Epidermal melanocyte (primary cell): ENCODE data around the gene PSTK.

Experiments used
- DNase-seq: peaks from one replicate; pipeline ENCODE4 v3.0.0; 2011; ENCODE audit warnings: low spot score; ENCODE audit not compliant: insufficient read length

Gene PSTK

DNA sequence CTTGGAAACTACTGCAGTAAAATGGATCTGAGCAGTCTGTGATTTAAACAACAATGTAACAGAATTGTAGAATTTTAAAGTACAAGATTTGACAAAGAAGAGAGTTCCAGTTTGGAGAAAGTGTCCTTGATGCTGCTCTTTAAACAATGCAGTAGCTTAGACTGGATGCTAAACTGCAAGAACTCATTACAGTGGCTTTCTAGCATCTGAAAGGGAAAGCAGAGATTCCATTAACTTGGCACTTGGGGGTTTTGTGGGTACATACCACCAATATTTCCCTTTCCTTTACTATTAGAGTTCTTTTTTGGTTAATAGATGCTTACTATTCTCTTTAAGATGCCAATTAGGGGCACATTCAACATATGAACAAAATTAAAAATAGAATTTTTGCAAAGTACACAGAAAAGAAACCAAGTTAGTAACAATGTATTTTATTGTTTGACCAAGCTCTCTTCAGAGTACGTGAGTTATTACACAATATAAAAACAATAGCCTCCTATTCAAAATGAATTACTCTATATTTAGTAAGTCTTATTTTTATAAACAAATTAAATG, 11.9 kb downstream of the PSTK start:
- DNase-seq: no peak

DNA sequence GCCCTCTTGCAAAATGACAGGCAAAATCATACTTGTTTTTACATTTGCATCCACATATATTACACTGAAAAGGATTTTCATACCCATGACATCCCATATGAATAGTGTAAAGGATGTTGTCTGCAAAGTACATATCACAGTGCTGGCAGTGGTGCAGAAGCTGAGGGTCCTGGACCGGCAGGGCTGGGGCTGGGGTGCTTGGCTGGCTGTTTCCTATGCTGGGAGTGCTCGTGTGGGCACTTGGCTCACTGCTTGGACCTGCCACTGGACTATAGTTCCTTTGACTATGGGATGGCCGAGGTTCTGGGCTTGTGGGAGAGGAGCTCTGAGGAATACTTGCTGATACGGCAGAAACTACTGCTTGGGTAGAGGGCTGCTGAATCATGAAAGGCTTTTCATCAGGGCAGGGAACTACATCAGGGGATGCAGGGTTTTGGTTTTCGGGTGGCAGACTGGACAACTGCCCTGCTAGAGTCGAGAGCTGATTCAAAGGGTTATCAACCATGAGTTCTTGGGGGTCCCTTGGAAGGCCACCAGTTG, 13.7 kb downstream of the PSTK start:
- DNase-seq: no peak

DNA sequence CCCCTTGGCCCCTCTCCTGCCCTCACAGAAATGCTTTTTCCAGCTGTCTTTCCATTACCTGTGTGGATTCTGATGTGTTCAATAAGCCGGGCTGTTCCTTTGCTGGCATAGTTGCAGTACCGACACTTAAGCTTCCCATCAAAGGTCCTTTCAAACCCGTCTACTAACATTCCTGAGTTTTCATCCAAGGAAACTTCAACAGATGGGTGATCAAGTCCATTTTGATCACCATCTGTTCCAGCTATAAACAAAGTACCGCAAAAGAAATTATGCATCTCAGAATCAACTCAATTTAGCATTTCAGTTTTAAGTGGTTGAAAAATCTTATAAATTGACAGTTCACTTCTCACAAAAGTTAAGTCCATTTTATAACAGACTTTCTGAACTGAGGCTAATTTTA, 15.7 kb downstream of the PSTK start:
- no peak for DNase-seq

DNA sequence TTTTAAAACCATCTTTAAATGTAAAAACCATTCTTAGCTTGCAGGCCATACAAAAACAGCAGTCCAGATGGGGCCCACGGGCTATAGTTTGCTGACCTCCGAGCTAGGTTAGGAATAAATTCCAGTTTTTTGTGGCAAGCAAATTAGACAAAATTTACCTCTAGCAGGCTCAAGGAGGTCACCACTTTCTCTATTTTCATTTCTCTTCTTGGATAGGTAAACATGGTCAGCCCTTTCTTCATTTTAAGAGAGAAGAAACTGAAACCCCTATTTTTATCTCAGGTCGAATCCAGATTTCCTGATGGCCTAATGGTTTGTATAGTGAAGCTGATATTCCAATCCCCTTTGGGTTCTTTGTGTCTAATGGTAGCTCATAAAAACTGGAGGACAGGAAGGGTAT, 17.7 kb downstream of the PSTK start:
- DNase-seq: no peak

DNA sequence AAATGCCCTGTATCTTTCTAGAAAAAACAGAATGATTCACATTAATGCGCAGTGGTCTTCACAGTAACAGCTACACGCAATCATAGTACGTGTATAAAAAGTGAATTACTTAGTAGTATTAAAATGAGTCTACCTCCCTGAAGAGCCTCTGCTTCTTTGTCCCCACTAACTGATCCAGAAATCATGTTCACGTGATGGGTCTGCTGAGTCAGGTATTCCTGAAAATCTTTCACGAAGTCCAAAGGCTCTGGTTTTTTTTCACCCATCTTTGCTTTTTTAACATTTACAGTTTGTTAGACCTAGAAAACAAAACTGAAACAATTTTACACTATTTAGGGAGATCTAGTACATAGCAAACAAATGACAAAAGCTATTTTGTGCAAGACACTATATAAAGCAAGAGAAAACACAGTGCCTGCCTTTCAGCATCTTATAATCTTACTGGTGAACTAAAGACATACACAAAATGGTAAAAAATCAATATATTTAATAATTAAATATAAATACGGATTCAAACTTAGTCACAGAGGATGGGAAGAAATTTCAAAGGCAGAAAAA, 18.2 kb downstream of the PSTK start:
- DNase-seq: no peak

DNA sequence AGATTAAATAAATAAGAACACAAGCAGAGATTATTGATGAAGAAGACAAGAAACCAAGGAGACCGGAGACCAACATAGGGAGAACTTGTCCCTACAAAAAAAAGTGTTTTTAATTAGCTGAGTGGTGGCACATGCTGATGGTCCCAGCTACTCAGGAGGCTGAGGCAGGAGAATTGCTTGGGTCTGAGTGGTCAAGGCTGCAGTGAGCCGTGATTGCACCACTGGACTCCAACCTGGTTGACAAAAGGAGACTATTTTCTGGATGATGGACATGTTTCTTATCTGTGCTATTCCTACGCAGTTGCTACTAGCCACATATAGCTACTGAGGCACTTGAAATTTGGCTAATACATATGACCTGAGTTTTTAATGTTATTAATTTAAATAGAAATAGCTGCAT, 18.7 kb downstream of the PSTK start:
- no peak for DNase-seq

DNA sequence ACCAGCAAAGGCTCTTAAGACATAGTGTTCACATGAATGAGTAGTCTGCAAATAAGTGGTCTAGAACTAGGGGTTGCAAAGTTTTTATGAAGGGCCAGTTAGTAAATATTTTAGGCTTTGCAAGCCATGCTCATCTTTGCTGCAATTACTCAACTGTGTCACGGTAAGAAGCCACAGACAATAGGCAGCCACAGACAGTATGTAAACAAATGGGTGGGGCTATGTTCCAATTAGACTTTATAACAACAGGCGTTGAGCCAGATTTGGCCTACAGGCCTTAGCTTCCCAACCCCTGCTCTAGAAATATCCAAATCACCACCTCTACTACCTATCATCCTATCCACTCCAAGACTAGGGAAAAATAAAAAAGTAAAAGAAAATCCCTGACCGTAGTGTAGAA, 19.1 kb downstream of the PSTK start:
- DNase-seq: no peak

DNA sequence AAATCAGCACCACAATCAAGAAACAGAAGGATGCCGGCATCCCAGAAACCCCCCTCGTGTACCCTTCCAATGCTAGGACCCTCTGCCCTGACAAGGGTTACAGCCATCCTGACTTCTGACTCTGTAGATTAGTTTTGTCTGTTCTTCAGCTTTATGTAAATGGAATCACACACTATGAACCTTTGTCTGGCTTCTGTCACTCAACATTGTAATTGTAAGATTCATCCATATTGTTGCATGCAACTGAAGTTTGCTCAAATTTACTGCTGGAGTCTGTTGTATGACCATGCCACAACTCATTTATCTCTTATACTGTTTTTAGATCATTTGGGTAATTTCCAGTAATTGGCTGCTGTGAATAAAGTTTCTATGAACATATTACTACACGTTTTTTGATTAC, 20.0 kb downstream of the PSTK start:
- DNase-seq: no peak

DNA sequence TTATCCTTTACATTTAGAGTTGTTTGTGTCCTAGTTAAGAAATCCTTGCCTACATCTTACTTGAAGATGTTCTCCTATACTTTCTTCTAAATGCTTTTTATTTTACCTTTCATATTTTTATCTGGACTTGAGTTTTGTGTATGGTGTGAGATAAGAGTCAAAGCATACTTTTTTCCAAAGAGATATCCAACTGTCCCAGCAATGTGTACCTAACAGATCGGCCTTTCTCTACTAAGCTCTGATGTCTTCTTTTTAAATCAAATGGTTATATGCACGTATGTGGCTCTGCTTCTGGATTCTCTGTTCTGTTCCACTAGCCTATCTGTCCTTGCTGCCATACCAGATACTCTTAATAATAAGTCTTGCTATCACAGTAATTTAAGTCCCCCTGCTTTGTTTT, 21.2 kb downstream of the PSTK start:
- DNase-seq: no peak

DNA sequence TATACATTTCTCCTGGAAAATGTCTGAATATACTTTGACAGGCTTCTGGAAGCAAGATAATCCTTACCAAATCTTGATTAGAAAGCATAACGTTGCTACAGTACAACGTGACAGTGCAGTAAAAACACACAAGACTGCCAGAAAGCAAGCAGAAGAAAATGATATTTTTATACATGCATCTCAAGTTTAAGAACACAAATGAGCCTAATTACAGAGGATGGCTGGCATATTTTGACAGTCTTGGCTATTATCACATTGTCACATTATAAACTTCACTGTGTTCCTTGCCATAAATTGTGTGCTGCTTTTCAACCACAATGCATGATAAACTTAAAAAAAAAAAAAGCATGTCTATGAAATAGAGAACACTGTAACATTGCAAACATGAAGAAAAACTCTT, 24.1 kb downstream of the PSTK start:
- DNase-seq: no peak

DNA sequence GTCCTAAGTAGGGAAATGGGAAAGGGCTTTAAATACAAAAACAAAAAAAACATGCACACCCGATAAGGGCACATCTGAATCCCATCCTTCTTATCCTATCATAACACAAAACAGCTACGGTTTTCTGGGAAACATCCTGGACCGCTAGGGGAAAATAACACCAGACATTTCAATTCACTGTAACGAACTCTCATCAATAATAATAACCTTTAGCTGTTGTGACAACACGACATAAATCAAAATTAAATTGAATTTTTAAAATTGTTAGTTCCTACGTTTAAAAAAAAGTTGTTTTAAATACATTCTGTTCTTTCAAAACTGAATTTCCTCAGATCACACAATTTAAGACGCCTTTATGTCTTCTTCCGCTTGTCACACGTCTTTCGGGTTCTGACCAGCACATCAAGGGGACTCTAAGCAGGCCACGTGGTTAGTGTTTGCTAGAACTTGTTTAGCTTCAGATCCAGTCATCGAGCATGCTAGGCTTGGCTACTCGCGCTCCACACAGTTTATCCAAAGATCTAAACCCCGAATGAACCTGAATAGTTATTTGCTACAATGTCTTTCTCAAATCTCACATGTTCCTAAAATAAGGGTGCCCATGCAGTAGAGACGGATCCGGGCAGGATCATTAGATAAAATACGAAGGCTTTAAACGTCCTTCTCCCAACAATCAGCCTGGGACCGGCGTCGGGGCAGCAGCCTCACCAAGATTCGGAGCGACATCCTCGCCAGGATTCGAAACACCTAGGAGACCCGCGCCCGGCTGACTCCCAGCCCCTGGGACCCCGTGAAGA, 27.6 kb downstream of the PSTK start:
- DNase-seq: no peak

DNA sequence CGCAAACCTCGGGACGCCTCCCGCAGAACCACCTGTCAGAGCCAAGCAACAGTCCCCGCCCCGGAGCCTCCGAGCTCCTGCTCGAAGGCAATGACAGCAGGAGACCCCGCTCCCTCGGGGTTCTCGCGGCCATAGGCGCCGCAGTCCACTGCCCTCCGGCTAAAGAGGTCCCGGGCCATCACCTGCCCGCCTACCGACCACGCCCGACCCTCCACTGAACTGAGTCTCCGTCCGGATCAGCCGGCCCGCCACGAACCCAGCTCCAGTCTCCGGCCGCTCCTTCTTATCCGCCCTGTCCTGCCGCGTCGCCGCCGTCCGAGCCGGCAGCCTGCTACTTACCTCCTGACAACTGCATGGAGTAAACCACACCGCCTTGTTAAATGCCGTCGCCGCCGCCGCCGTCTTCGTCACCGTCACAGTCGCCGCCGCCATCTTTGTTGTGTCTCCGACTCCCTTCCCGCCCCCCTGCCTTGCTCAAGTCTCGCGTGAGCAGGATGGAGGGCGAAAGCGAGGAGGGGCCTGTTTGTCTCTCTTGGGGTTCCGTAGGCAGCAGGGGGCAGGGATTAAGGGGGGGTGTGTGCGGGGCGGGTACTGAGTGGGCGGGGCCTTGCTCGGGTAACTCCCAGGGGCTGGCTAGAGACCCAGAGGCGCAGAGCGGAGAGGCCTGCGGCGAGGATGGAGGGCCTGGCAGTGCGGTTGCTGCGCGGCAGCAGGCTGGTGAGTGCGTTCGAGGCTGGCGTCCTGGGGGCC, 28.3 kb downstream of the PSTK start, which contains the start of the genes ACADSB and IKZF5:
ACADSB (plus strand) TSS at position 652 of the 750 bp plus-strand sequence; CDS start at position 676, 24 bp downstream.
IKZF5 (minus strand) TSS at position 441 of the 750 bp plus-strand sequence. CDS start 10,170 bp downstream, outside the sequence.
- DNase-seq: peak; percentile 99

DNA sequence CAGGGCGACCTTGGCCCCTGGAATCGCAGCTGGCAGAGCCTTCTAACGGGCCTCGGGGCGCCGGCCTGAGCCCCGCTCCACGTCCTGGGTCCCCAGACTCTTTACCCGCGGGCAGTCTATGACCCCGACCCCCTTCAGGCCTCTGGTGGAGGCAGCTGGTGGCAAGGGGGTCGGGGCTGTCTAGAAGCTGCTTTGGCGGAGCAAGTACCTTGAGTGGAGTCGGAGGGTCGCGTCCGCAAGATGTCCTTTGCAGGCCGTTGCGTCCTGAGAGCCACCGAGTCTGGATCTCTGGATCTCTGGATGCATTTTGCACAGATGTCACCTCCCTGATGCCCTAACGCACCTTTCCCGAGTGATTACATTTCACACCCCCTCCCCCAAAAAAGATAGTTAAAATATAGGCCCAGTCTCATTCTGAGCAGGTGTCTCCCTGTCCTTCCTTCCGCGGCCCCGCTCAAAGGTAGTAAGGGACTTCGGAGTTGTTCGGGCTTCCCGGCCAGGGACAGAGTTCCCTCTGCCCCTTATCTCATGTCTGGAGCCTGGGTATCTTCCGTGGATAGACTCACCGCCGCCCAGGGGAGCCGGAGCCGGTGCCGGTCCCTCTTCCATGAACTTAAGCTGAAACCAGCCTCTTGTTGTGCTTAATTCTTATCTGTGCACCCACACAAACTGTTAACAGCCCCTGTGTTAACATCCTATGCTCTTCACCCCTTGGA, 29.1 kb downstream of the PSTK start:
- DNase-seq: no peak

DNA sequence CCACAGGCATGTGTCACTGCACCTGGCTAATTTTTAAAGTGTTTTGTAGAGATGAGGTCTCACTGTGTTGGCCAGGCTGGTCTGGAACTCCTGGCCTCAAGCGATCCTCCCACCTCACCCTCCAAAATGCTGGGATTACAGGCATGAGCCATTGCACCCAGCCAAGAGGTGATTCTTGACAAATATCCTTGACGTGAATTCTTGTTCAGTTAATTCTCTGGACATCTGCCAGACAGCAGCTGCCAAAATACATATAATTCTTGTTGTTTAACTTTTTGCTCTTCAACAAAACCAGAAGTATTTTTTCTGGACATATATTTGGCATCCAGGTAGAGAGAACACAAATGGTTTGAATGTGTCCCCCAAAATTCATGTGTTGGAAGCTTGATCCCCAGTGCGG, 31.8 kb downstream of the PSTK start:
- no peak for DNase-seq

DNA sequence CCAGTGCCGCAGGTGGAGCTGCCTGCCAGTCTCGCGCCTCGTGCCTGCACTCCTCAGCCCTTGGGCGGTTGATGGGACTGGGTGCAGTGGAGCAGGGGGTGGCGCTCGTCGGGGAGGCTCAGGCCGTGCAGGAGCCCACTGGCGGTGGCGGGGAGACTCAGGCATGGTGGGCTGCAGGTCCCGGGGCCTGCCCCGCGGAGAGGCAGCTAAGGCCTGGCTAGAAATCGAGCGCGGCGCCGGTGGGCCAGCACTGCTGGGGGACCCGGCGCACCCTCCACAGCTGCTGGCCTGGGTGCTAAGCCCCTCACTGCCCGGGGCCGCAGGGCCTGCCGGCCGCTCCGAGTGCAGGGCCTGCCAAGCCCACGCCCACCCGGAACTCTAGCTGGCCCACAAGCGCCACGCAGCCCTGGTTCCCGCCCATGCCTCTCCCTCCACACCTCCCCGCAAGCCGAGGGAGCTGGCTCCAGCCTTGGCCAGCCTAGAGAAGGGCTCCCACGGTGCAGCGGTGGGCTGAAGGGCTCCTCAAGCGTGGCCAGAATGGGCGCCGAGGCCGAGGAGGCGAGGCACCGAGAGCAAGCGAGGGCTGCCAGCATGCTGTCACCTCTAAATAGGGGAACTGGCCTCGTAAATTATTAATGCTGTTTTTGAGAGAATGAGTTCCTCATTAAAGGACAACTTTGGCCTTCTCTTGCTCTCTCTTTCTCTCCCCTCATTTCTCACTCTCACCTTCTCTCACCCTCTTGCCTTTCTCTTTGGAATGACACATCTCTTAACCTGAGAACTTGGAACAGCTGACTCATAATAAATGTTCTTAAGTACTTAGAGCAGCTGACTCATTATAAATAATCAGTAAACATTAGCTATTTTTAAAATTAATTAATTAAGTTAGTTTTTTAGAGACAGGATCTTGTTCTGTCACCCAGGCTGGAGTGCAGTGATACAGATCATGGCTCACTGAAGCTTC, 33.5 kb downstream of the PSTK start:
- no peak for DNase-seq

DNA sequence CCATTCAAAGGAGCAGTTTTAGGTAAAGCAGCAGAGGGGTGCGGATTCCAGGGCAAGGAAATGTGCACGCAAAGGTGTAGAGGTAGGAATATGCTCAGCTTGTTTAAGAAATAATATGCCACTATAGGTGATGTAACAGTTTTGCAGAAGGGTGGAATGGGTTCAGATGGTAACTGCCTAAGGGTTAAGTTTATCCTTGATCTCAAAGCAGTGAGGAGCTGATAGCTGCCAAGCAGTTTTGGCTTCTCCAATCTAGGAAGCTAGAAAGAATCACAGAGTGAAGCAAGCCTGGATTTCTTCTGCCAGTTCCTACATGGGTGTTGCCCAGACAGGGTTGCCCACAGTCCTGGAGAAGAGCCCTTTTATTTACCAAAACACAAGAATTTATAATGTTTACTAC, 34.6 kb downstream of the PSTK start:
- no peak for DNase-seq

DNA sequence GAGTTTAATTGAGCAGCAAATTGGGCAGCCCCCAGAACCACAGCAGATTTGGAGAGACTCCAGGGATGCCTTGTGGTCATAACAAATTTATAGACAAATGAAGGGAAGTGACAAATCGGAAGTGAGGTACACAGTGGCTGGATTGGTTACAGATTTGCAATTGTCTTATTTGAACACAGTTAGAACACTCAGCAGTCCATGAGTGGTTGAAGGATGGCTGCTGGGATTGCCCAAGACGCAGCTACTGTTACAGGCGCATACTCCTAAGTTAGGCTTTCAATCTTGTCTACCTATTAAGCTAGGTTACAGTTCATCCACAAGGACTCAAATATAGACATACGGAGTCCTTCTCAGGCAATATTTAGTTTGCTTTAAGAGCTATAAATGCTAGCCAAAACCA, 36.0 kb downstream of the PSTK start:
- no peak for DNase-seq

DNA sequence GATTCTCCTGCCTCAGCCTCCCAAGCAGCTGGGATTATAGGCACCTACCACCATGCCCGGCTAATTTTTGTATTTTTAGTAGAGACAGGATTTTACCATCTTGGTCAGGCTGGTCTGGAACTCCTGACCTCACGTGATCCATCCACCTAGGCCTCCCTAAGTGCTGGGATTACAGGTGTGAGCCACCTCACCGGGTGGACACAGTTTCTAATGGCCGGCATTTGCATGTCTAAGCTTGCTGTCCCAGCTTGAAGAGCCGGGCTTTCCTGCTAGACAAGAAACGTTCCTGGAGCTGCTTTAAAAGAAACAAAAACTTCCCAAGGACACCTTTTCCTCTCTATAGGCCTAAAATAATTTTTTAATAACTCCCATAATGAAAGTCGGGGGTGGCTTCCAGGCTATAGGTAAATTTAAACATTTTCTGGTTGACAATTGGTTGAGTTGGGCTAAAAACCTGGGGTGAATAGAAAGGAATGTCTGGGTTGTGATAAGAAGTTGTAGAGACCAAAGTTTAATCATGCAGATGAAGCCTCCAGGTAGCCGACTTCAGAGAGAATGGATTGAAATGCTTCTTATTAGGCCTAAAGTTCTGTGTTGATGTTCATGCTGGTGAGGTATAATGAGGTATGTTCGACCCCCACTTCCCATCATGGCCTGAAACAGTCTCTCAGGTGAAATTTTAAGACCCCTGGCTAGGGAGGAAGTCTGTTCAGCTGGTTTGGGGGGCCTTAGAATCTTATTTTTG, 37.4 kb downstream of the PSTK start:
- DNase-seq: no peak

DNA sequence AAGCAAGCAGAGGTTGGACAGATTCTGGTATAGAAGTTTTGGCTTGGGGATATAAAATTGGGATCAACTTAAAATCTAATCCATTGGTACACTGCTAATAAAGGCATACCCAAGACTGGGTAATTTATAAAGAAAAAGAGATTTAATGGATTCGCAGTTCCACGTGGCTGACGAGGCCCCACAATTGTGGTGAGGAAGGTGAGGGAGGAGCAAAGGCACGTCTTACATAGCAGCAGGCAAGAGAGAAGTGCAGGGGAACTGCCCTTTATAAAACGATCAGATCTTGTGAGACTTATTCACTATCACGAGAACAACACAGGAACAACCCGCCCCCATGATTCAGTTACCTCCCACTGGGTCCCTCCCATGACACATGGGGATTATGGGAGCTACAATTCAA, 38.3 kb downstream of the PSTK start:
- no peak for DNase-seq
